HCT116 (cell line): ENCODE results near the gene SIGLEC7.

ENCODE experiments used
- EZH2 ChIP-seq: fragments of 200-600 bp; sonication (generic); IDR thresholded peaks from 2 replicates; pipeline ENCODE4 v1.6.1; 2017; ENCODE audit warnings: antibody characterized with exemption, mixed run types
- POLR2A ChIP-seq: IDR thresholded peaks from 2 replicates; pipeline ENCODE4 v1.7.0; 2011; ENCODE audit warnings: borderline replicate concordance; ENCODE audit not compliant: insufficient read depth, insufficient read length; ENCODE audit errors: extremely low read depth
- POLR2AphosphoS5 ChIP-seq: IDR thresholded peaks from 2 replicates; pipeline ENCODE4 v1.6.1; 2011; ENCODE audit warnings: mild to moderate bottlenecking, low read depth, low read length, moderate library complexity
- REST ChIP-seq: IDR thresholded peaks from 2 replicates; pipeline ENCODE4 v1.6.1; 2012; ENCODE audit warnings: low read depth
- TF ChIP-seq, protein P1 (sequence below), 3 experiments: fragments of 200-600 bp in 1 of 3; sonication (generic) in 1 of 3; IDR thresholded peaks in 2 of 3; conservative IDR thresholded peaks in 1 of 3; 2 replicates each; pipeline ENCODE4 v1.5.1; 2012 to 2017; ENCODE audit warnings: low read depth in 2 of 3, low read length in 2 of 3, antibody characterized with exemption in 1 of 3, borderline replicate concordance in 1 of 3, control low read depth in 1 of 3, mild to moderate bottlenecking in 1 of 3, mixed read lengths in 1 of 3, mixed run types in 1 of 3, moderate library complexity in 1 of 3; ENCODE audit not compliant: insufficient read depth in 1 of 3

DNA sequence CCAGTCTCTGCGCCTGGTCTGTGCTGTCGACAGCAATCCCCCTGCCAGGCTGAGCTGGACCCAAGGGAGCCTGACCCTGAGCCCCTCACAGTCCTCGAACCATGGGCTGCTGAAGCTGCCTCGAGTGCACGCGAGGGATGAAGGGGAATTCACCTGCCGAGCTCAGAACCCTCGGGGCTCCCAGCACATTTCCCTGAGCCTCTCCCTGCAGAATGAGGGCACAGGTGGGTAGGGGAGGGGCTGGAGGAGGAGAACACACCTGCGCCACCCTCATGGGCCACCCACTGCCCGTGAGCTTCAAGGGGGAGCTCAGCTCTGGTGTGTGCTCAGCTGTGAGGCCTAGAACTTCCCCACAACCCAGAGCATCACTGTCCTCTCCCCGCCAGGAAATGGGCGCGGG is 44.2 kb downstream of the SIGLEC7 start:
- no peak for TF ChIP-seq POLR2A
- TF ChIP-seq, protein P1, sequence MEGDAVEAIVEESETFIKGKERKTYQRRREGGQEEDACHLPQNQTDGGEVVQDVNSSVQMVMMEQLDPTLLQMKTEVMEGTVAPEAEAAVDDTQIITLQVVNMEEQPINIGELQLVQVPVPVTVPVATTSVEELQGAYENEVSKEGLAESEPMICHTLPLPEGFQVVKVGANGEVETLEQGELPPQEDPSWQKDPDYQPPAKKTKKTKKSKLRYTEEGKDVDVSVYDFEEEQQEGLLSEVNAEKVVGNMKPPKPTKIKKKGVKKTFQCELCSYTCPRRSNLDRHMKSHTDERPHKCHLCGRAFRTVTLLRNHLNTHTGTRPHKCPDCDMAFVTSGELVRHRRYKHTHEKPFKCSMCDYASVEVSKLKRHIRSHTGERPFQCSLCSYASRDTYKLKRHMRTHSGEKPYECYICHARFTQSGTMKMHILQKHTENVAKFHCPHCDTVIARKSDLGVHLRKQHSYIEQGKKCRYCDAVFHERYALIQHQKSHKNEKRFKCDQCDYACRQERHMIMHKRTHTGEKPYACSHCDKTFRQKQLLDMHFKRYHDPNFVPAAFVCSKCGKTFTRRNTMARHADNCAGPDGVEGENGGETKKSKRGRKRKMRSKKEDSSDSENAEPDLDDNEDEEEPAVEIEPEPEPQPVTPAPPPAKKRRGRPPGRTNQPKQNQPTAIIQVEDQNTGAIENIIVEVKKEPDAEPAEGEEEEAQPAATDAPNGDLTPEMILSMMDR (IDR thresholded peaks at IDR 0.05 in 2 of 3, conservative IDR thresholded peaks at IDR 0.05 in 1 of 3; ENCODE audit: borderline replicate concordance in 1 of 3, insufficient read depth in 1 of 3, low read depth in 2 of 3, low read length in 2 of 3), result no peak
- no peak for TF ChIP-seq REST
- no peak for TF ChIP-seq POLR2AphosphoS5
- no peak for TF ChIP-seq EZH2
